GM12801 (cell line): ENCODE results near the gene TLL2.

Experiments
- CTCF ChIP-seq: IDR thresholded peaks from one replicate; pipeline ENCODE4 v1.5.1; 2011; ENCODE audit warnings: control low read depth; ENCODE audit not compliant: insufficient read length; ENCODE audit errors: extremely low read depth

TLL2 gene

GRCh38 chr10:96457341-96457740 is 56.4 kb downstream of the TLL2 start:
- TF ChIP-seq CTCF: no peak

- TF ChIP-seq CTCF: no peak
Measured at GRCh38 chr10:96456296-96456840, 57.4 kb downstream of the TLL2 start.

DNA sequence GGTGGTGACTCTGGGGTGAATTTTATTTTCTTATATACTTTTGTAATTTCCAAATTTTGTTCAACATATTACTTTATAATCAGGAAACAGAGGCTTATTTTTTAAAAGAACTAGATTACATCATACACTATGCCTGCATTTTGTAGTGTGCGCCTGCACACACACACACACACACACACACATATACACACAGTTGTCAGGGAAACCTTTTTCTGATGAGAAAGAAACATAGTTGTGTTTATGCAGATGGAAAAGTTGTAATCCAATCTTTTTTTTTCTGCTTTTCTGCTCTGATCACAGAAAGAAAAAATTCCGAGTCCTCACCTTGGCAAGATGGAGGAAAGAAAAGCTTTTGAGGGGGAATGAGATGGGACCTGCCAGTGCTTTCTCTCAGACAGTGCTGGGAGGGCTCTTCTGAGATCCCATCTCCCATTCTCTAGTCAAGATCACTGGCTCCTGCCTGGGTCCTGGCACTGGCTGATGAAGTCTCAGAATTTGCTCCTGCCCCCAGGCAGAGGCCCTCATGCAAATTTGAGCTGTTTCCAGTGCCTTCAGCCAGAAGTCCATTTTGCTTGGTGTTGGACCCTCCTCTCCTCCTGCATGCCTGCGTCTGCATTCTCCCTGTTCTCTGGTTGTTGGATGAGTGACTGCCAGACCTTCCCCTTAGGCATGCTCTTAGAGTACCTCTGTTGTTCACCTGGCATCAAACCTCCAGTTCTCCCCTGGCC is 59.7 kb downstream of the TLL2 start:
- TF ChIP-seq CTCF: no peak

DNA sequence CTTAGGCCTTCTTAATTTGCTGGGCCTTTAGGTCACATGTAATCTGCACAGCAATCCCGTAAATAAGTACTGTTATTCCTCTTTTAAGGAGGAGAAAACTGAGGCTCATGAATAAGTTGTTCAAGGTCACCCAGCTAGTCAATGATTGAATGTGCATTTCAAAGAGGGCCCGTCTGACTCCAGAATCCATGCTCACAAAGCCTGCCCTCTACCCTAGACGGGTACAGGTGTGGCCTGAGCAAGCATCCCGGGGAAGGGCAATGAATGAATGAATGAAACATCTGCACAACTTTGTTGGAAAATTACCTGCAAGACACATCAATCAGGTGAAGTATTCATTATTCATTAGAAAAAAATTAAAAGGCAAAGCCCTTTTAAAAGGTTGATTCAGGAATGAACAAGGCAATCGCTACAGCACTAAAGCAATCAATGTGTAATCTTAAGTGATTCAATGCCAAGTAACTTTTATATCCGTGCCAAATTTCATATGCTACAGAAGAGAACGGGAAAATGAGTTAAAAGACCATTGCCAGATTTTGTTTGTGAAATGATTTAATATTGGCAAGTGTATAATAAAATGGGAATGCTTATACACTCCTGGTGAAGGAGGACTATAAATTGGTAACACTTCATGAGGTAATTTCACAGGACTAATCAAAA is 61.1 kb downstream of the TLL2 start:
- no peak for TF ChIP-seq CTCF

- no peak for TF ChIP-seq CTCF
Measured at GRCh38 chr10:96450529-96451207, 63.1 kb downstream of the TLL2 start.

DNA sequence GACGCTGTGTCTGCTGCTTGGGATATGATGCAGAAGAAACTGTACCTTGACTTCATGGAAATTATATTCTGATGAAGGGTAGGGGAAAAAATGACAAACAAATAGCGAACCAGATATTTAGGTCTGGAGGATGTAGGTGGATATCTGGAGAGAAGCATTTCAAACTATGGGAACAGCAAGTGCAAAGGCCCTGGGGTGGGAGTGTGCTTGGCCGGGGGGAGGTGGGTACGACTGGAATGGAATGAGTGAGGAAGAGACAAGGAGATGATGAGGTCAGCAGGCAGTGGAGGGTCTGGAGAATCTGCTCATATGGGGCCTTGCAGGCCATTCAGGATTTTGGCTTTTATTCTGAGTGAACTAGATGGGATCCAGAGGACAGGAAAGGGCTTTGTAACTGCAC is 65.2 kb downstream of the TLL2 start:
- TF ChIP-seq CTCF: no peak

DNA sequence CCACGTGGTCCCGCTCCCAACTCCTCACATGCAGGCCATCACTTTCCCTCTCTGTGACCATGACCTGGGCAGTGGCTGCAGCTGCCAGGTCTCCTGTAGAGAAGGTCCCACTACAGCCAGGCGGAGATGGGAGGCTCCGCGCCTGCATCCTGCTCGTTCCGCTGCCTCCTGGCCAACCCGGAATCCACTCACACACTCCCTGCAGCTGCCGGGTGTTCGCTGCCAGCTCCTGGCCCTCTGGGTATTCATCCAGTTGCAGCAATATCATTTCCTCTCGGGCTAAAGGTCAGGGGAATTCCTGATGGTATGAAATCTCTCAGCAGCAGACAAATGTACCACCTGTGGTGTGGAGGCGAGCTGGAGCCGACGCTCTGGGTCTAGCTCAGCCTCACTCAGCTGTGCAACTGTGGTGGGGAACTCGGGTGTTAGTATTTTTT is 65.7 kb downstream of the TLL2 start:
- TF ChIP-seq CTCF: no peak
